ENCODE results near the gene THG1L.
A peak's percentile ranks its signal among the peaks of the same experiment; 100 is the strongest.
"Not testable (repeated sequence)": the region's sequence is repeated elsewhere in the genome, so short reads cannot be mapped to it uniquely, and the experiment has no call there.

The THG1L gene

GRCh38 chr5:157731272-157732129 is at the start of gene THG1L:
TSS of gene THG1L (plus strand) at chr5:157731420. CDS start at chr5:157731441, 21 bp downstream.
- peak; percentile 98 for DNase-seq (ENCODE audit: low spot score)

DNA sequence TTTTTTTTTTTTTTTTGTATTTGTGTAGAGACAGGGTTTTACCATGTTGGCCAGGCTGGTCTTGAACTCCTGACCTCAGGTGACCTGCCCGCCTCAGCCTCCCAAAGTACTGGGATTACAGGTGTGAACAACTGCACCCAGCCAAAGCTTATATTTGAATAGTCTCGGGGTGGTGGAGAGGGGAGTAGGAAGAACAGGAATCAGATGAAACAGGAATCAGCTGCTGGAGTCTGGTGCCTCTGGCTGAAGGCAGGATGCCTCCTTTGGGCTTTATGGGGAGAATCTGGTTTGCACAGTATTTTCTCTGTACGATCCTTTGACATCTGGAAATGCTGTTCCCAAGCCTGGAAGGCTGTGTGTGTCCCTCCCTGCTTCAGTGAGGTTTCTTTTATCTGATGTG is 49.0 kb upstream of the THG1L start:
- DNase-seq (ENCODE audit: low spot score): no peak

DNA sequence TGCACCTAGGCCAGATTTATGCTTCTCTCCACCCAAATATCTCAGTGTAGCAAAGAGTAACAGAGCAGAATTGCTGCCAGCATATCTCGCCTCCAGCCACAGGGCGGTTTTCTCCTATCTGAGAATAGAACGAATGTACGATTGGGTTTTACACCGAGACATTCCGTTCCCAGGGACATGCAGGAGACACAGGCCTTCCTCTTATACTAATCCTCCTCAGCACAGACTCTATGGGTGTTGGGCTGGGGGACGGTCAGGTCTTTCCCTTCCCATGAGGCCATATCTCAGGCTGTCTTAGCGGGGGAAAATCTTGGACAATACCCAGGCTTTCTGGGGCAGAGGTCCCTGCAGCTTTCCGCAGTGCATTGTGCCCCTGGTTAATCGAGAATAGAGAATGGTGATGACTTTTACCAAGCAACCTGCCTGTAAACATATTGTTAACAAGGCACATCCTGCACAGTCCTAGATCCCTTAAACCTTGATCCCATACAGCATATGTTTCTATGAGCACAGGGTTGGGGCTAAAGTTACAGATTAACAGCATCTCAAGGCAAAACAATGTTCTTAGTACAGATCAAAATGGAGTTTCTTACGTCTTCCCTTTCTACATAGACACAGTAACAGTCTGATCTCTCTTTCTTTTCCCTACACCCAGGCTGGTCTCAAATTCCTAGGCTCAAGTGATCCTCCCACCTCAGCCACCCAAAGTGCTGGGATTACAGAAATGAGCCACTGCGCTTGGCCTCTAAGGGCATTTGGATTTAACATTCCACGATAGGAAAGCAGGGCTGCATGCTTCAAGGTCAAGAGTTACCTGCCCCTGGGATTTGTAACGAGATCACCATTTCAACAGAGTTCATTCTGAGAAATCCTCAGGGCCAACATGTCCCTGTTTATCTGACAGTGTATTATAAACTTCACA is 44.7 kb upstream of the THG1L start:
- not testable (repeated sequence) for DNase-seq (ENCODE audit: low spot score)

- DNase-seq (ENCODE audit: low spot score): no peak
Observed at GRCh38 chr5:157687198-157687554, 44.0 kb upstream of the THG1L start.

GRCh38 chr5:157689942-157690689 is 41.1 kb upstream of the THG1L start:
- no peak for DNase-seq (ENCODE audit: low spot score)

- DNase-seq (ENCODE audit: low spot score): no peak
Observed at GRCh38 chr5:157690690-157691433, 40.4 kb upstream of the THG1L start.

DNA sequence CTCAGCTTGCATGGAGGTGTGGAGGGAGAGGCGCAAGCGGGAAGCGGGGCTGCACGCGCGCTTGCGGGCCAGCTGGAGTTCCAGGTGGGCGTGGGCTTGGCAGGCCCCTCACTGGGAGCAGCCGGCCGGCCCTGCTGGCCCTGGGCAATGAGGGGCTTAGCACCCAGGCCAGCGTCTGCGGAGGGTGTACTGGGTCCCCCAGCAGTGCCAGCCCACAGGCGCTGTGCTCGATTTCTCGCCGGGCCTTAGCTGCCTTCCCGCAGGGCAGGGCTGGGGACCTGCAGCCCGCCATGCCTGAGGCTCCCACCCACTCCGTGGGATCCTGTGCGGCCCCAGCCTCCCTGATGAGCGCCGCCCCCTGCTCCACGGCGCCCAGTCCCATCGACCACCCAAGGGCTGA is 37.4 kb upstream of the THG1L start:
- DNase-seq (ENCODE audit: low spot score): not testable (repeated sequence)

- not testable (repeated sequence) for DNase-seq (ENCODE audit: low spot score)
Observed at GRCh38 chr5:157696154-157696553, 35.1 kb upstream of the THG1L start.

- DNase-seq (ENCODE audit: low spot score): not testable (repeated sequence)
Observed at GRCh38 chr5:157698674-157699073, 32.5 kb upstream of the THG1L start.

- DNase-seq (ENCODE audit: low spot score): no peak
Observed at GRCh38 chr5:157703736-157704135, 27.5 kb upstream of the THG1L start.

- no peak for DNase-seq (ENCODE audit: low spot score)
Observed at GRCh38 chr5:157708866-157709265, 22.4 kb upstream of the THG1L start.

DNA sequence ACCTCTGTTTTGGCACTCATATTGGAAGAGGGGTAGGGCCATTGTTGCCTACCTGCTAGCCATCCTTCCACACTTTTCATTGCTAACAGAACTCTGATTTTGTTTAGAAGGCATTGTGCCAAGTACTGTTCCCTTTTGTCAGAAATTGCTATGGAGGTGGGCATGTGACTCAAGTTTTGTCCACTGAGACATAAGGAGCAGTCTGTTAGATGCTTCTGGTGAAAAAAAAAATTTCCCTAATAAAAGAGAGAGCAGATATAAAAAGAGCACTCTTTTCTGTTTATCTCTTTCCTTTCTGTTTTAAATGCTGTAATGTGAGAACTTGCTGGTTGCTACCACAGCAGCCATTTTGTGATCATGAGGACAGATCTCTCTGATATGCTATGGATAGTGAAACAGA is 21.9 kb upstream of the THG1L start:
- no peak for DNase-seq (ENCODE audit: low spot score)

DNA sequence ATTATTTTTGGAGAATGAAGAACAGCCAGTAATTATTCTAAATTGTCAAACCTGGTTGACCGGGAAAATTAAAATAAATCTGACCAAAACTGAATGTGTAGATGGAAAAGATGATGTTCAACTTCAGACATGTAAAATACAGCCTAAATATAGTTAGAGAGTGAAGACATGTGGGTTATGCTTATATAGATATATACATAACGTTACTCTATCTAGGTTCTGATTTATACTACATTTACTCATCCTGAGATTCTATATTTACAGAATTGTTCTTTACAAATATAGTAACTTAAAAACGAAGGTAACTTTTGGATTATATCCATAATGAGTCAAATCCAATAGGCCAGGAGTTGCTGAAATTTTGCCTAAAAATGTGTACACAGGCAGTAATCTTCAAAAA is 20.8 kb upstream of the THG1L start:
- DNase-seq (ENCODE audit: low spot score): no peak

GRCh38 chr5:157710882-157711281 is 20.3 kb upstream of the THG1L start:
- DNase-seq (ENCODE audit: low spot score): no peak

DNA sequence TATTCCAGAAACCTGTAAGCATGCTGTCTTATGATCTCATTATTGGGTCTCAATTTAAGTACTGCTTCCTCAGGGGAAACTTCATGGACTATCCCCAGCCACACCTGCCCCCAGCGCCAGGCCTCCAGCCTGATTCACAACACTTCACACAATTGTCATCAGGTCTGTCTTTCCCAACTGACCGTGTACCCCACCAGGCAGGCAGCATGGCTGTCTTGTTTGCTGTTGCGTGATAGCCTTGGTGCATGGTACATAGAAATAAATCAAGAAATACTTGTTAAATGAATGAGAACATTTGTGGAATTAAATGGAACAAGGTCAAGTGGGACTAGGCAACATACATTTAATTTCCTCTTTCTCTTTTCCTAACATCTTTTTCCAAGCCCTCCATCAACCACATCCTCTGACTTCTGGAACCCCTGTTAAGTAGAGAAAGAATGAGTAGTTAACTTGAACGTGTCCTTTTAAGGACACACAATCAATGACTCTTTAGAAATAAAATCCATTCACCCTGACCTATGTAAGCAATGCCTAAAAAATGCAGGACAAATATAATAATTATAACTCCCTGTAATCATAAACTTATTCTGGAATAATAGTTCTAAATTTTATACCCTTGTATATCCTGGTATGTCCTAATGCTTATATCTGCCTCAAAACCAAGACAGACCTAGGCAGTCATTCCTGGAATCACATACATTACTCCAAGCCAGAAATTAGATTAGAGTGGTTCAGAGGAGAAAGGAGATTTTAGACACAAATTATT is 17.2 kb upstream of the THG1L start:
- DNase-seq (ENCODE audit: low spot score): no peak

DNA sequence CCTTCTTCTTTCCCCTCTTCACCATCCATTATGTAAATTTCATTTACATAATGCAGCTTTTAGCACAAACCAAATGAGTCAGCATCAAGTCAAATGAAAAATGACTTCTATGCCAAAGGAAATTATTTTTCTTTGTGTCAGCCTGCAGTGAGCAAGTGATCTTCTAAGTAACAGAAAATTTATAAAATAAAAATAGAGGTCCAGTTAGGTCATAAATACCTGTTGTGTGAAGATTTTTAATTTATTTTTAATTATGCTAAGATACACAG is 16.7 kb upstream of the THG1L start:
- no peak for DNase-seq (ENCODE audit: low spot score)

- peak; percentile 62 for DNase-seq (ENCODE audit: low spot score)
Observed at GRCh38 chr5:157718519-157718918, 12.7 kb upstream of the THG1L start.

DNA sequence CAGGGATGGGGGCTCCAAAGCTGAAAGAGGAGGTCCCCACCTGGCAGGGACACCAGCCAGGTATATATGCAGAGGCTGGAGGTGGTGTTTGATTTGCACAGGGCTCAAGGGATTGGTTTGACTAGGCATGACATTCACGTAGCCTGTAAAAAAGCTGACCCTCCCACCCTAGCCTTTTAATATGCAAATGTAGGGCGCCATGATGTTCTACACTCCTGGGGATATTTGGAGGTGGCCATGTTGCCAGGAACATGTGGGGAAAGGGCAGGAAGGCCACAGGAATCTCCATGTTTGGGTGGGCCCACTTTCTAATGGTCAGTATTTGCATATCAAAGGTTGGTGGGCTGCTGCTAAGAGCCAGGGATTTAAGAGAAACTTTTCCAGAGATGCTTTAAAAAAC is 12.0 kb upstream of the THG1L start:
- no peak for DNase-seq (ENCODE audit: low spot score)

DNA sequence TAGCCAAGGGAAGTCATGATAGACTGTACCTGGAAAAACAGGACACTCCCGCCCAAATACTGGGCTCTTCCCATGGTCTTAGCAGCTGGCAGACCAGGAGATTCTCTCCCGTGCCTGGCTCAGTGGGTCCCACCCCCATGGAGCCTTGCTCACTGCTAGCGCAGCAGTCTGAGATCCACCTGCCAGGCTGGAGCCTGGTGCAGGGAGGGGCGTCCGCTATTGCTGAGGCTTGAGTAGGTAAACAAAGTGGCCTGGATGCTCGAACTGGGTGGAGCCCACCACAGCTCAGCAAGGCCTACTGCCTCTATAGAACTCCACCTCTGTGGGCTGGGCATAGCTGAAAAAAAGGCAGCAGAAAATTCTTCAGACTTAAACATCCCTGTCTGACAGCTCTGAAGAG is 10.1 kb upstream of the THG1L start:
- peak; percentile 31 for DNase-seq (ENCODE audit: low spot score)

- not testable (repeated sequence) for DNase-seq (ENCODE audit: low spot score)
Observed at GRCh38 chr5:157722895-157723294, 8.3 kb upstream of the THG1L start.

DNA sequence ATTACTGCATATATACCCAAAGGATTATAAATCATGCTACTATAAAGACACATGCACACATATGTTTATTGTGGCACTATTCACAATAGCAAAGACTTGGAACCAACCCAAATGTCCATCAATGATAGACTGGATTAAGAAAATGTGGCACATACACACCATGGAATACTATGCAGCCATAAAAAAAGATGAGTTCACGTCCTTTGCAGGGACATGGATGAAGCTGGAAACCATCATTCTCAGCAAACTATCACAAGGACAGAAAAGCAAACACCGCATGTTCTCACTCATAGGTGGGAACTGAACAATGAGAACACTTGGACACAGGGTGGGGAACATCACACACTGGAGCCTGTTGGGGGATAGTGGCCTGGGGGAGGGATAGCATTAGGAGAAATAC is 4.6 kb upstream of the THG1L start:
- DNase-seq (ENCODE audit: low spot score): not testable (repeated sequence)

Measured in SW480 (cell line).